ENCODE results near the gene KHDRBS2. TPM values are rescaled to one million over a fixed set of nuclear protein-coding genes. Genes with fewer than 3 reads are reported as not detected.
"Not testable (repeated sequence)": the region's sequence is repeated elsewhere in the genome, so short reads cannot be mapped to it uniquely, and the experiment has no call there.

The KHDRBS2 gene
- total RNA-seq, 1 donor from 2014 or later = not detected

GRCh38 chr6:61868507-61869080, 417.4 kb downstream of the KHDRBS2 start:
- H3K4me1 Mint-ChIP-seq (ENCODE audit: low read depth) = no peaks in the 10 kb centered on the region
- H3K27me3 Mint-ChIP-seq (ENCODE audit: insufficient read depth) = no peaks in the 10 kb centered on the region
- H3K4me3 Mint-ChIP-seq = no peak overlapping the region
- no peak overlapping the region for H3K27ac Mint-ChIP-seq
- peaks cover 40% of the 10 kb centered on the region for H3K9me3 Mint-ChIP-seq
- intact Hi-C loops (cut with micrococcal nuclease) = no loop called here
- no peaks in the 10 kb centered on the region for H3K36me3 Mint-ChIP-seq (ENCODE audit: low read depth)
- DNase-seq (ENCODE audit: low spot score) = no peak

- Mint-ChIP-seq H3K4me1 (ENCODE audit: low read depth) (no peaks in the 10 kb centered on the region), H3K9me3 (peaks cover 46% of the 10 kb centered on the region), H3K36me3 (ENCODE audit: low read depth) (no peaks in the 10 kb centered on the region), H3K27ac (no peak overlapping the region), H3K27me3 (ENCODE audit: insufficient read depth) (no peaks in the 10 kb centered on the region), H3K4me3 (no peak overlapping the region)
- intact Hi-C loops (cut with micrococcal nuclease) = no loop called here
- DNase-seq (ENCODE audit: low spot score) = no peak
Observed at GRCh38 chr6:61867635-61868034, 418.4 kb downstream of the KHDRBS2 start.

- Mint-ChIP-seq H3K4me1 (ENCODE audit: low read depth) (no peaks in the 10 kb centered on the region), H3K36me3 (ENCODE audit: low read depth) (no peaks in the 10 kb centered on the region), H3K27me3 (ENCODE audit: insufficient read depth) (no peaks in the 10 kb centered on the region), H3K4me3 (no peak overlapping the region), H3K9me3 (peaks cover 20% of the 10 kb centered on the region), H3K27ac (no peak overlapping the region)
- DNase-seq (ENCODE audit: low spot score) = no peak
- intact Hi-C loops (cut with micrococcal nuclease) = no loop called here
Observed at GRCh38 chr6:61857541-61857940, 428.5 kb downstream of the KHDRBS2 start.

- H3K36me3 Mint-ChIP-seq (ENCODE audit: low read depth) = no peaks in the 10 kb centered on the region
- no peaks in the 10 kb centered on the region for H3K4me1 Mint-ChIP-seq (ENCODE audit: low read depth)
- peaks cover 5% of the 10 kb centered on the region for H3K9me3 Mint-ChIP-seq
- no peaks in the 10 kb centered on the region for H3K27me3 Mint-ChIP-seq (ENCODE audit: insufficient read depth)
- no peak for DNase-seq (ENCODE audit: low spot score)
- H3K4me3 Mint-ChIP-seq = no peak overlapping the region
- intact Hi-C loops (cut with micrococcal nuclease) = no loop called here
- H3K27ac Mint-ChIP-seq = no peak overlapping the region
Observed at GRCh38 chr6:61841958-61842357, 444.1 kb downstream of the KHDRBS2 start.

- Mint-ChIP-seq H3K27me3 (ENCODE audit: insufficient read depth) (no peaks in the 10 kb centered on the region), H3K4me1 (ENCODE audit: low read depth) (no peaks in the 10 kb centered on the region), H3K9me3 (no peaks in the 10 kb centered on the region), H3K27ac (no peak overlapping the region), H3K4me3 (no peak overlapping the region), H3K36me3 (ENCODE audit: low read depth) (no peaks in the 10 kb centered on the region)
- no peak for DNase-seq (ENCODE audit: low spot score)
- intact Hi-C loops (cut with micrococcal nuclease) = no loop called here
Observed at GRCh38 chr6:61835237-61835636, 450.8 kb downstream of the KHDRBS2 start.

- no peak overlapping the region for H3K27ac Mint-ChIP-seq
Observed at GRCh38 chr6:61833176-61833755, 452.8 kb downstream of the KHDRBS2 start.

GRCh38 chr6:61817716-61818115, 468.3 kb downstream of the KHDRBS2 start:
- Mint-ChIP-seq H3K4me1 (ENCODE audit: low read depth) (no peaks in the 10 kb centered on the region), H3K27ac (no peak overlapping the region), H3K36me3 (ENCODE audit: low read depth) (no peaks in the 10 kb centered on the region), H3K27me3 (ENCODE audit: insufficient read depth) (no peaks in the 10 kb centered on the region), H3K4me3 (no peak overlapping the region), H3K9me3 (peaks cover 13% of the 10 kb centered on the region)
- no peak for DNase-seq (ENCODE audit: low spot score)
- intact Hi-C loops (cut with micrococcal nuclease) = no loop called here

More at GRCh38 chr6:61833176-61833755, 452.8 kb downstream of the KHDRBS2 start:
- H3K36me3 Mint-ChIP-seq (ENCODE audit: low read depth) = no peaks in the 10 kb centered on the region
- H3K4me1 Mint-ChIP-seq (ENCODE audit: low read depth) = no peaks in the 10 kb centered on the region
- no peaks in the 10 kb centered on the region for H3K9me3 Mint-ChIP-seq
- intact Hi-C loops (cut with micrococcal nuclease) = no loop called here
- DNase-seq (ENCODE audit: low spot score) = no peak
- H3K4me3 Mint-ChIP-seq = no peak overlapping the region
- H3K27me3 Mint-ChIP-seq (ENCODE audit: insufficient read depth) = no peaks in the 10 kb centered on the region

GRCh38 chr6:61810047-61810446, 476.0 kb downstream of the KHDRBS2 start:
- H3K36me3 Mint-ChIP-seq (ENCODE audit: low read depth) = no peaks in the 10 kb centered on the region
- H3K27me3 Mint-ChIP-seq (ENCODE audit: insufficient read depth) = no peaks in the 10 kb centered on the region
- peaks cover 4% of the 10 kb centered on the region for H3K9me3 Mint-ChIP-seq
- no peak for DNase-seq (ENCODE audit: low spot score)
- no peak overlapping the region for H3K4me3 Mint-ChIP-seq
- H3K4me1 Mint-ChIP-seq (ENCODE audit: low read depth) = no peaks in the 10 kb centered on the region
- intact Hi-C loops (cut with micrococcal nuclease) = no loop called here
- no peak overlapping the region for H3K27ac Mint-ChIP-seq

GRCh38 chr6:61809004-61809595, 476.9 kb downstream of the KHDRBS2 start:
- H3K27me3 Mint-ChIP-seq (ENCODE audit: insufficient read depth) = no peaks in the 10 kb centered on the region
- no peaks in the 10 kb centered on the region for H3K36me3 Mint-ChIP-seq (ENCODE audit: low read depth)
- no peak for DNase-seq (ENCODE audit: low spot score)
- intact Hi-C loops (cut with micrococcal nuclease) = no loop called here
- no peak overlapping the region for H3K27ac Mint-ChIP-seq
- H3K4me1 Mint-ChIP-seq (ENCODE audit: low read depth) = no peaks in the 10 kb centered on the region
- peaks cover 7% of the 10 kb centered on the region for H3K9me3 Mint-ChIP-seq
- no peak overlapping the region for H3K4me3 Mint-ChIP-seq

GRCh38 chr6:61787998-61788397, 498.0 kb downstream of the KHDRBS2 start:
- Mint-ChIP-seq H3K9me3 (no peaks in the 10 kb centered on the region), H3K4me1 (ENCODE audit: low read depth) (no peaks in the 10 kb centered on the region), H3K36me3 (ENCODE audit: low read depth) (no peaks in the 10 kb centered on the region), H3K27ac (no peak overlapping the region), H3K4me3 (no peak overlapping the region), H3K27me3 (ENCODE audit: insufficient read depth) (no peaks in the 10 kb centered on the region)
- DNase-seq (ENCODE audit: low spot score) = no peak
- intact Hi-C loops (cut with micrococcal nuclease) = no loop called here

GRCh38 chr6:61769446-61769845, 516.6 kb downstream of the KHDRBS2 start:
- H3K4me3 Mint-ChIP-seq; H3K27me3 Mint-ChIP-seq (ENCODE audit: insufficient read depth); intact Hi-C loops (cut with micrococcal nuclease); H3K36me3 Mint-ChIP-seq (ENCODE audit: low read depth); H3K4me1 Mint-ChIP-seq (ENCODE audit: low read depth); H3K27ac Mint-ChIP-seq; DNase-seq (ENCODE audit: low spot score): not testable (repeated sequence)
- peaks cover 20% of the 10 kb centered on the region for H3K9me3 Mint-ChIP-seq

GRCh38 chr6:61755739-61756138, 530.3 kb downstream of the KHDRBS2 start:
- Mint-ChIP-seq H3K4me3 (no peak overlapping the region), H3K4me1 (ENCODE audit: low read depth) (no peaks in the 10 kb centered on the region), H3K9me3 (peaks cover 22% of the 10 kb centered on the region), H3K27me3 (ENCODE audit: insufficient read depth) (no peaks in the 10 kb centered on the region), H3K36me3 (ENCODE audit: low read depth) (no peaks in the 10 kb centered on the region), H3K27ac (no peak overlapping the region)
- intact Hi-C loops (cut with micrococcal nuclease) = no loop called here
- no peak for DNase-seq (ENCODE audit: low spot score)

GRCh38 chr6:61751986-61752385, 534.0 kb downstream of the KHDRBS2 start:
- intact Hi-C loops (cut with micrococcal nuclease) = no loop called here
- peaks cover 22% of the 10 kb centered on the region for H3K9me3 Mint-ChIP-seq
- DNase-seq (ENCODE audit: low spot score) = no peak
- H3K27me3 Mint-ChIP-seq (ENCODE audit: insufficient read depth) = no peaks in the 10 kb centered on the region
- H3K4me3 Mint-ChIP-seq = no peak overlapping the region
- no peaks in the 10 kb centered on the region for H3K36me3 Mint-ChIP-seq (ENCODE audit: low read depth)
- no peaks in the 10 kb centered on the region for H3K4me1 Mint-ChIP-seq (ENCODE audit: low read depth)
- H3K27ac Mint-ChIP-seq = no peak overlapping the region

Data from activated T-helper 1 cell treated with anti-CD3 and anti-CD28 coated beads, Interleukin-12 subunit alpha, Interleukin-12 subunit beta, Interleukin-2, Interleukin-4 antibody, amounts not matched to agents 30 ng/mL and 10 ng/mL and 1 ng/mL, durations not matched to agents 14 hours and 24 hours and 36 hours (primary cell).